ENCODE data around the gene TAGLN2.

Gene TAGLN2

GRCh38 chr1:159895836-159896545 is 29.3 kb downstream of the TAGLN2 start:
- no peak for TF ChIP-seq JUND (IDR thresholded peaks at IDR 0.05; ENCODE audit: low read depth)
- no peak for DNase-seq (ENCODE audit: low read depth in 1 of 2, low spot score in 1 of 2)
- in situ Hi-C loops (cut with HindIII; ENCODE audit: low pct_unique_long_range_greater_than_20kb, low sequenced_read_pairs) = loop anchor here (25.0 kb wide), 1 partner anchor 109 kb away; the partner anchor contains the start of gene DUSP23

- in situ Hi-C loops (cut with HindIII; ENCODE audit: low pct_unique_long_range_greater_than_20kb, low sequenced_read_pairs) = loop anchor here (25.0 kb wide), 1 partner anchor 108 kb away; the partner anchor contains the start of gene DUSP23
- TF ChIP-seq JUND (IDR thresholded peaks at IDR 0.05; ENCODE audit: low read depth) = no peak
- no peak for DNase-seq (ENCODE audit: low read depth in 1 of 2, low spot score in 1 of 2)
Measured at GRCh38 chr1:159895286-159895685, 30.0 kb downstream of the TAGLN2 start.

GRCh38 chr1:159892944-159893343 is 32.4 kb downstream of the TAGLN2 start:
- DNase-seq (ENCODE audit: low read depth in 1 of 2, low spot score in 1 of 2) = peak in 1 of 2 experiments; percentile 79
- no peak for TF ChIP-seq JUND (IDR thresholded peaks at IDR 0.05; ENCODE audit: low read depth)

GRCh38 chr1:159891275-159892157 is 33.8 kb downstream of the TAGLN2 start:
- peak; percentile 63 to 94 for DNase-seq (ENCODE audit: low read depth in 1 of 2, low spot score in 1 of 2)
- in situ Hi-C loops (cut with HindIII; ENCODE audit: low pct_unique_long_range_greater_than_20kb, low sequenced_read_pairs) = loop anchor here (25.0 kb wide), 1 partner anchor 104 kb away; the partner anchor contains the start of gene DUSP23
- no peak for TF ChIP-seq JUND (IDR thresholded peaks at IDR 0.05; ENCODE audit: low read depth)

More at GRCh38 chr1:159892944-159893343, 32.4 kb downstream of the TAGLN2 start:
- in situ Hi-C loops (cut with HindIII; ENCODE audit: low pct_unique_long_range_greater_than_20kb, low sequenced_read_pairs) = loop anchor here (25.0 kb wide), 1 partner anchor 106 kb away; the partner anchor contains the start of gene DUSP23

GRCh38 chr1:159890390-159890789 is 34.9 kb downstream of the TAGLN2 start:
- no peak for TF ChIP-seq JUND (IDR thresholded peaks at IDR 0.05; ENCODE audit: low read depth)
- in situ Hi-C loops (cut with HindIII; ENCODE audit: low pct_unique_long_range_greater_than_20kb, low sequenced_read_pairs) = loop anchor here (25.0 kb wide), 1 partner anchor 103 kb away; the partner anchor contains the start of gene DUSP23
- no peak for DNase-seq (ENCODE audit: low read depth in 1 of 2, low spot score in 1 of 2)

GRCh38 chr1:159889821-159890252 is 35.5 kb downstream of the TAGLN2 start:
- in situ Hi-C loops (cut with HindIII; ENCODE audit: low pct_unique_long_range_greater_than_20kb, low sequenced_read_pairs) = loop anchor here (25.0 kb wide), 1 partner anchor 103 kb away; the partner anchor contains the start of gene DUSP23
- DNase-seq (ENCODE audit: low read depth in 1 of 2, low spot score in 1 of 2) = no peak
- no peak for TF ChIP-seq JUND (IDR thresholded peaks at IDR 0.05; ENCODE audit: low read depth)

GRCh38 chr1:159889202-159889601 is 36.1 kb downstream of the TAGLN2 start:
- DNase-seq (ENCODE audit: low read depth in 1 of 2, low spot score in 1 of 2) = no peak
- TF ChIP-seq JUND (IDR thresholded peaks at IDR 0.05; ENCODE audit: low read depth) = no peak
- in situ Hi-C loops (cut with HindIII; ENCODE audit: low pct_unique_long_range_greater_than_20kb, low sequenced_read_pairs) = loop anchor here (25.0 kb wide), 1 partner anchor 102 kb away; the partner anchor contains the start of gene DUSP23

- in situ Hi-C loops (cut with HindIII; ENCODE audit: low pct_unique_long_range_greater_than_20kb, low sequenced_read_pairs) = loop anchor here (25.0 kb wide), 1 partner anchor 97 kb away; the partner anchor contains the start of gene DUSP23
- no peak for TF ChIP-seq JUND (IDR thresholded peaks at IDR 0.05; ENCODE audit: low read depth)
- DNase-seq (ENCODE audit: low read depth in 1 of 2, low spot score in 1 of 2) = no peak
Measured at GRCh38 chr1:159884296-159884695, 41.0 kb downstream of the TAGLN2 start.

- in situ Hi-C loops (cut with HindIII; ENCODE audit: low pct_unique_long_range_greater_than_20kb, low sequenced_read_pairs) = loop anchor here (25.0 kb wide), 1 partner anchor 96 kb away; the partner anchor contains the start of gene DUSP23
- no peak for DNase-seq (ENCODE audit: low read depth in 1 of 2, low spot score in 1 of 2)
- no peak for TF ChIP-seq JUND (IDR thresholded peaks at IDR 0.05; ENCODE audit: low read depth)
Measured at GRCh38 chr1:159883134-159883533, 42.2 kb downstream of the TAGLN2 start.

- no peak for TF ChIP-seq JUND (IDR thresholded peaks at IDR 0.05; ENCODE audit: low read depth)
- DNase-seq (ENCODE audit: low read depth in 1 of 2, low spot score in 1 of 2) = no peak
- in situ Hi-C loops (cut with HindIII; ENCODE audit: low pct_unique_long_range_greater_than_20kb, low sequenced_read_pairs) = loop anchor here (25.0 kb wide), 1 partner anchor 95 kb away; the partner anchor contains the start of gene DUSP23
Measured at GRCh38 chr1:159882527-159882862, 42.8 kb downstream of the TAGLN2 start.

GRCh38 chr1:159881622-159882526 is 43.4 kb downstream of the TAGLN2 start:
- no peak for TF ChIP-seq JUND (IDR thresholded peaks at IDR 0.05; ENCODE audit: low read depth)
- in situ Hi-C loops (cut with HindIII; ENCODE audit: low pct_unique_long_range_greater_than_20kb, low sequenced_read_pairs) = loop anchor here (25.0 kb wide), 1 partner anchor 95 kb away; the partner anchor contains the start of gene DUSP23
- peak; percentile 46 to 96 for DNase-seq (ENCODE audit: low read depth in 1 of 2, low spot score in 1 of 2)
